Suprapubic skin (tissue), 4 donors: ENCODE data around the gene SEL1L.

Experiments used
- CTCF ChIP-seq, 2 donors: fragments of 200-600 bp in 1 of 2; fragments of 450-650 bp in 1 of 2; sonication (generic) in 1 of 2; IDR thresholded peaks; one replicate each; pipeline ENCODE4 v1.5.1; 2016 to 2019; ENCODE audit warnings: antibody characterized with exemption in 2 of 2, mild to moderate bottlenecking in 1 of 2, moderate library complexity in 1 of 2
- POLR2A ChIP-seq, 2 donors: fragments of 450-650 bp; IDR thresholded peaks; one replicate each; pipeline ENCODE4 v1.6.1; 2017; ENCODE audit warnings: antibody characterized with exemption in 2 of 2, mild to moderate bottlenecking in 2 of 2, moderate library complexity in 2 of 2
- POLR2AphosphoS5 ChIP-seq, 3 donors: sonication (generic); formaldehyde crosslinking; IDR thresholded peaks; one replicate each; pipeline ENCODE4 v1.6.1; 2017; ENCODE audit warnings: antibody characterized with exemption in 3 of 3

DNA sequence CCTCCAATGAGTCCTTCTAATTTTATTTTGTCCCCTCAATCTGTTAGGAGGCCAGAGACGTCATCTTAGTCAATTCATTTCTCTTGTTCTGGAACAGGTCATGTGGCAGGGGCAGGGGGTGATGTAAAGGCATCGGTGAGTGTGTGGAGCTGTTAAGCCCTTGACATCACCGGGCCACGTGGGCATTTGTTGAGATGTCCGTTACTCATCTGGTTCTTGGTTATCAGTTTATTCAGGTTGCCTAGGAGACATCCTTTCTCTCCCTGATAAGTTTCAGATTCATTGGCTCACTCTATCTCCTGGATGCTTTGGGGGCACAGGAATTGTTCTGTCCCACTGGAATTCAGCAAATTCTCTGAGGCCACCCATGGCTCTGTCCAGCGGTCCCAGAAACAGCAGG lies 33.6 kb upstream of the SEL1L start:
- TF ChIP-seq POLR2A (IDR thresholded peaks at IDR 0.05) (no peak), CTCF (IDR thresholded peaks at IDR 0.05) (no peak), POLR2AphosphoS5 (IDR thresholded peaks at IDR 0.05) (no peak)
